Panc1 (cell line): Measurements from ENCODE around the gene CLPSL2. TPM values are rescaled to one million over a fixed set of nuclear protein-coding genes. Genes with fewer than 3 reads are reported as not detected.

Source experiments
- ATAC-seq: fragments of 200-7000 bp; cut with Tn5 transposase; 2 replicates; pipeline ENCODE4 v1.9.1; 2020; ENCODE audit warnings: mild to moderate bottlenecking, moderate library complexity
- BruUV-seq: library from RNA; stranded (reverse); fragments of 400-500 nt; replicated peaks from 2 replicates; lab custom pipeline; 2021; lab: Mats Ljungman, UMichigan
- CTCF ChIA-PET: fragments of 300-600 bp; sonication (Branson Sonifier 250); formaldehyde crosslinking; loops from one replicate; lab custom pipeline; 2022; ENCODE audit warnings: antibody characterized with exemption; lab: Charles Lee
- POLR2A ChIA-PET: fragments of 300-600 bp; sonication (Branson Sonifier 250); formaldehyde crosslinking; loops from one replicate; lab custom pipeline; 2022; ENCODE audit warnings: antibody characterized with exemption; lab: Charles Lee
- DNase-seq: peaks from one replicate; pipeline ENCODE4 v3.0.0-alpha.2; 2010; ENCODE audit warnings: low read depth, low spot score
- H3K27ac ChIP-seq: 2 replicates; pipeline ENCODE4 v1.5.1; 2011; ENCODE audit warnings: mild to moderate bottlenecking, low read length, inconsistent platforms
- H3K27me3 ChIP-seq: fragments of 200-500 bp; sonication (Bioruptor generic); 2 replicates; pipeline ENCODE4 v1.6.0; 2014; ENCODE audit warnings: low read length, inconsistent platforms; ENCODE audit not compliant: control insufficient read depth, insufficient read depth
- H3K36me3 ChIP-seq: fragments of 200-500 bp; sonication (Bioruptor generic); 2 replicates; pipeline ENCODE4 v1.5.1; 2014; ENCODE audit warnings: inconsistent platforms, mild to moderate bottlenecking, low read length, moderate library complexity; ENCODE audit not compliant: control insufficient read depth, insufficient read depth
- H3K4me1 ChIP-seq: 2 replicates; pipeline ENCODE4 v1.5.1; 2011; ENCODE audit warnings: inconsistent platforms, mild to moderate bottlenecking, low read length, moderate library complexity; ENCODE audit not compliant: control insufficient read depth, insufficient read depth
- H3K4me3 ChIP-seq, 2 experiments: 2 replicates each; pipeline ENCODE4 v1.5.1; 2011 to 2012; ENCODE audit warnings: low read depth in 2 of 2, low read length in 2 of 2, mild to moderate bottlenecking in 2 of 2, inconsistent platforms in 1 of 2, moderate library complexity in 1 of 2
- H3K9me3 ChIP-seq: fragments of 200-500 bp; sonication (Bioruptor generic); 2 replicates; pipeline ENCODE4 v1.5.1; 2014; ENCODE audit warnings: low read depth, mild to moderate bottlenecking, inconsistent platforms, low read length, moderate library complexity; ENCODE audit not compliant: control insufficient read depth, insufficient read depth
- POLR2AphosphoS5 ChIP-seq: IDR thresholded peaks from 2 replicates; pipeline ENCODE4 v1.6.1; 2012; ENCODE audit warnings: mild to moderate bottlenecking, low read depth, low read length, moderate library complexity
- SIN3A ChIP-seq: IDR thresholded peaks from 2 replicates; pipeline ENCODE4 v1.6.1; 2012; ENCODE audit warnings: low read depth, mild to moderate bottlenecking, low read length, moderate library complexity, borderline replicate concordance; ENCODE audit not compliant: insufficient read depth
- TCF7L2 ChIP-seq: IDR thresholded peaks from 2 replicates; pipeline ENCODE4 v1.6.1; 2011; ENCODE audit warnings: mild to moderate bottlenecking, low read depth, low read length, inconsistent platforms
- in situ Hi-C: cut with HindIII; loops from 2 replicates; pipeline ENCODE4 v1.10.0; 2016; ENCODE audit warnings: low sequenced_read_pairs, low pct_unique_long_range_greater_than_20kb
- intact Hi-C: fragments of 100-400 bp; cut with micrococcal nuclease; formaldehyde crosslinking; loops from one replicate; pipeline ENCODE4 v1.10.0; 2022; ENCODE audit not compliant: unreplicated experiment
- total RNA-seq: library from RNA; stranded (reverse); gene quantifications from one replicate; pipeline ENCODE4 v1.2.1, GENCODE V29; 2021; ENCODE audit not compliant: unreplicated experiment
- TF ChIP-seq, protein P1 (sequence below), 2 experiments: IDR thresholded peaks; 2 replicates each; pipeline ENCODE4 v1.6.1; 2011 to 2012; ENCODE audit warnings: low read depth in 2 of 2, control low read depth in 1 of 2, low read length in 1 of 2, mild to moderate bottlenecking in 1 of 2, moderate library complexity in 1 of 2; ENCODE audit not compliant: insufficient read depth in 1 of 2
- TF ChIP-seq, protein P2 (sequence below): fragments of 450-650 bp; IDR thresholded peaks from 2 replicates; pipeline ENCODE4 v1.5.1; 2017; ENCODE audit warnings: mild to moderate bottlenecking

The CLPSL2 gene
- total RNA-seq, 1 experiment from 2014 or later: 0.57 TPM

GRCh38 chr6:35771343-35771627 lies 5.1 kb upstream of the CLPSL2 start:
- no peak overlapping the region for H3K27ac ChIP-seq
- ChIA-PET POLR2A (no interaction called here), CTCF (no interaction called here)
- DNase-seq (no peak), ATAC-seq (0 out of 2 replicates have a peak, but pooled peaks have one; percentile 37)
- intact Hi-C loops (no loop called here), in situ Hi-C loops (no loop called here)
- peaks cover 4% of the 10 kb centered on the region; the same call in 1 of the 2 replicates for H3K27me3 ChIP-seq
- no peak overlapping the region for H3K4me3 ChIP-seq
- no peaks in the 10 kb centered on the region for H3K36me3 ChIP-seq
- H3K4me1 ChIP-seq: no peaks in the 10 kb centered on the region
- no peaks in the 10 kb centered on the region for H3K9me3 ChIP-seq
- no TSS peak for BruUV-seq
- TF ChIP-seq, protein P1, sequence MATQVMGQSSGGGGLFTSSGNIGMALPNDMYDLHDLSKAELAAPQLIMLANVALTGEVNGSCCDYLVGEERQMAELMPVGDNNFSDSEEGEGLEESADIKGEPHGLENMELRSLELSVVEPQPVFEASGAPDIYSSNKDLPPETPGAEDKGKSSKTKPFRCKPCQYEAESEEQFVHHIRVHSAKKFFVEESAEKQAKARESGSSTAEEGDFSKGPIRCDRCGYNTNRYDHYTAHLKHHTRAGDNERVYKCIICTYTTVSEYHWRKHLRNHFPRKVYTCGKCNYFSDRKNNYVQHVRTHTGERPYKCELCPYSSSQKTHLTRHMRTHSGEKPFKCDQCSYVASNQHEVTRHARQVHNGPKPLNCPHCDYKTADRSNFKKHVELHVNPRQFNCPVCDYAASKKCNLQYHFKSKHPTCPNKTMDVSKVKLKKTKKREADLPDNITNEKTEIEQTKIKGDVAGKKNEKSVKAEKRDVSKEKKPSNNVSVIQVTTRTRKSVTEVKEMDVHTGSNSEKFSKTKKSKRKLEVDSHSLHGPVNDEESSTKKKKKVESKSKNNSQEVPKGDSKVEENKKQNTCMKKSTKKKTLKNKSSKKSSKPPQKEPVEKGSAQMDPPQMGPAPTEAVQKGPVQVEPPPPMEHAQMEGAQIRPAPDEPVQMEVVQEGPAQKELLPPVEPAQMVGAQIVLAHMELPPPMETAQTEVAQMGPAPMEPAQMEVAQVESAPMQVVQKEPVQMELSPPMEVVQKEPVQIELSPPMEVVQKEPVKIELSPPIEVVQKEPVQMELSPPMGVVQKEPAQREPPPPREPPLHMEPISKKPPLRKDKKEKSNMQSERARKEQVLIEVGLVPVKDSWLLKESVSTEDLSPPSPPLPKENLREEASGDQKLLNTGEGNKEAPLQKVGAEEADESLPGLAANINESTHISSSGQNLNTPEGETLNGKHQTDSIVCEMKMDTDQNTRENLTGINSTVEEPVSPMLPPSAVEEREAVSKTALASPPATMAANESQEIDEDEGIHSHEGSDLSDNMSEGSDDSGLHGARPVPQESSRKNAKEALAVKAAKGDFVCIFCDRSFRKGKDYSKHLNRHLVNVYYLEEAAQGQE (IDR thresholded peaks at IDR 0.05; ENCODE audit: insufficient read depth in 1 of 2, low read depth in 2 of 2, low read length in 1 of 2): no peak
- TF ChIP-seq TCF7L2 (no peak), POLR2AphosphoS5 (no peak), SIN3A (no peak)
- TF ChIP-seq, protein P2, sequence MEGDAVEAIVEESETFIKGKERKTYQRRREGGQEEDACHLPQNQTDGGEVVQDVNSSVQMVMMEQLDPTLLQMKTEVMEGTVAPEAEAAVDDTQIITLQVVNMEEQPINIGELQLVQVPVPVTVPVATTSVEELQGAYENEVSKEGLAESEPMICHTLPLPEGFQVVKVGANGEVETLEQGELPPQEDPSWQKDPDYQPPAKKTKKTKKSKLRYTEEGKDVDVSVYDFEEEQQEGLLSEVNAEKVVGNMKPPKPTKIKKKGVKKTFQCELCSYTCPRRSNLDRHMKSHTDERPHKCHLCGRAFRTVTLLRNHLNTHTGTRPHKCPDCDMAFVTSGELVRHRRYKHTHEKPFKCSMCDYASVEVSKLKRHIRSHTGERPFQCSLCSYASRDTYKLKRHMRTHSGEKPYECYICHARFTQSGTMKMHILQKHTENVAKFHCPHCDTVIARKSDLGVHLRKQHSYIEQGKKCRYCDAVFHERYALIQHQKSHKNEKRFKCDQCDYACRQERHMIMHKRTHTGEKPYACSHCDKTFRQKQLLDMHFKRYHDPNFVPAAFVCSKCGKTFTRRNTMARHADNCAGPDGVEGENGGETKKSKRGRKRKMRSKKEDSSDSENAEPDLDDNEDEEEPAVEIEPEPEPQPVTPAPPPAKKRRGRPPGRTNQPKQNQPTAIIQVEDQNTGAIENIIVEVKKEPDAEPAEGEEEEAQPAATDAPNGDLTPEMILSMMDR: no peak

- H3K27ac ChIP-seq: no peak overlapping the region
- H3K4me1 ChIP-seq: no peaks in the 10 kb centered on the region
- CTCF ChIA-PET: no interaction called here
- DNase-seq: no peak
- H3K9me3 ChIP-seq: no peaks in the 10 kb centered on the region
- no peaks in the 10 kb centered on the region for H3K36me3 ChIP-seq
- intact Hi-C loops: no loop called here
- TF ChIP-seq SIN3A (no peak), TCF7L2 (no peak), POLR2AphosphoS5 (no peak)
- TF ChIP-seq, protein P1 (IDR thresholded peaks at IDR 0.05; ENCODE audit: insufficient read depth in 1 of 2, low read depth in 2 of 2, low read length in 1 of 2): no peak
- TF ChIP-seq, protein P2: no peak
- BruUV-seq: no TSS peak
- in situ Hi-C loops: no loop called here
- H3K27me3 ChIP-seq: no peaks in the 10 kb centered on the region
- POLR2A ChIA-PET: no interaction called here
- no peak for ATAC-seq
- H3K4me3 ChIP-seq: no peak overlapping the region
Measured at GRCh38 chr6:35774116-35774794, 2.1 kb upstream of the CLPSL2 start.
